NOMO-1 (cell line): ENCODE data around the gene SLC38A5.

Experiments
- DNase-seq, 2 experiments: peaks; one replicate each; lab custom pipeline; 2025; ENCODE audit not compliant: unreplicated experiment in 2 of 2; lab: John Stamatoyannopoulos, UW

Gene SLC38A5

DNA sequence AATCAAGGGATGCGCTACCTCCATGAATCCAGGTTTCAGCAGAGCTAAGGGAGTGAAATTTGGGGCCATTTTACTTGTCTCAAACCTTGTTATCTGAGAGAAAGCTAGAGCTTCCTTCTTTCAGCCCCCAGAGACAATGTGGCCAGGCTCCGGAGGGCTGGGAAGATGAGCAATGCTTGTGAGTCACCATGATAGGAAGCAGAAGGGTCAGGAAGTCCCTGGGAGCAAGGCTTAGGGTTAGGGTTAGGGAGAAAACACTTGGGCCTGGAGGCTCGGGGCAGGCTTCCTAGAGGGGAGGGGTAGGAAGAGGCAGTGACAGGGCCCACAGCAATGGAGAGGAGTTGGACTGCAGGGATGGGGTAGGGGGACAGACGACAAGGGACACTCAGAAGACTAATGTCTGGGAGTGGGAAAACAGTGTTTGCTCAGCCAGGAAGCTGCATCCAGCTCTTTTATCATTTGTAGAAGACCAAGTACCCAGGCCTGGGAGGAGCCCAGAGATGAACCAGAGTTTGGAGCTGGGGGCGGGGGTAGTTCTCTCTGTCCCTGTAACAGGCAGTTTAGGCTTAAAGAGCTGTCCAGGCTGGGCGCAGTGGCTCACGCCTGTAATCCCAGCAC lies 22.3 kb upstream of the SLC38A5 start:
- peak in 1 of 2 experiments; percentile 9 for DNase-seq

DNA sequence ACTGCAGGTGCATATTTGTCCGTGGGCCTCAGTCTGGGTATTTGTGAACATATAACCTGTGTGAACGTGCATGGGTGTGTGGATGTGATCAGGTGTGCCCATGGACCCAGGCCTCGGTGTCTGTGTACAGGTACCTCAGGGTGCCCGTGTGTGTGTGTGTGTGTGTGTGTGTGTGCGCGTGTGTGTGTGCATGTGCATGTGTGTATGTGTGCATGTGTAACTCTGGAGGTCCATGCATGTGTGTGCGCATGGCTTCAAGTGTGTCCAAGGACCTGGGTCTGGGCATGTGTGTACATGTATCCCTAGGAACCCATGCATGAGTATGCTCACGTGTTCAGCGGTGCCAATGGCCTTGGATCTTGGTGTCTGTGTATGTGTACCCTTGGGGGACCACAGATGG lies 21.7 kb upstream of the SLC38A5 start:
- DNase-seq, result no peak

DNA sequence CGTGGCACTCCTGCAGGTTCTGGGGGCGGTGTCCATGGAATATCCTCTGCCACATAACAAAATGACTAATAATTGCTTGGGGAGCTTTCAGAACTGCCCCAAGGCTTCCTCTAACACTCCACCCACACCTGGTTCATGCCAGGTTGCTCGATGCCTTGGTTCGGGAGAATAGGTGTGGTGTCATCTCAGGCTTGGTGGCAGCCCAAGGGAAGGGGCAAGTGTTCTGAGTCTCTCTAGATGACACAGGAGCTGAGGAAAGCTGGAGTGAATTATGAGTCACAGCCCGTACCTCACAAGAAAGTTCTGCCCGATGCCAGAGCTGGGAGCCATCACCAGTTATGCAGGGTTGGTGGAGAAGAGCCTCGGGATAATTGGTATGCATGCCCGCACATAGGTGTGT lies 20.6 kb upstream of the SLC38A5 start:
- DNase-seq, result no peak

DNA sequence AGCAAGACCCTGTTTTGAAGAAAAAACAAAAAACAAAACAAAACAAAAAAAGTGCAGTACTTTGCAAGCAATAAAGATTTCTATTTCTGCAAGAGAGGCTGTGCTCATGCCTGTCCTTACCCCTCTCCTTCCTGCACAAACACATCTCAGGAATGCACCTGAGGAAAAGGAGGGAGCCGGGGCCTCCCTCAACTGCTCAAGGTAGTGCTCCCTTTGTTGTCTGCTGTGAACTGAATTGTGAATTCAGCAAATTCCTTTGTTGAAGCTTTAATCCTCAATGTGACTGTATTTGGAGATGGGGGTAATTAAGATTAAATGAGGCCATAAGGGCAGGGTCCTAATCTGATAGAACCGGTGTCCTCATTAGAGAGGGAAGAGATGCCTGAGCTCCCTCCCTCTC lies 19.8 kb upstream of the SLC38A5 start:
- DNase-seq, result no peak

DNA sequence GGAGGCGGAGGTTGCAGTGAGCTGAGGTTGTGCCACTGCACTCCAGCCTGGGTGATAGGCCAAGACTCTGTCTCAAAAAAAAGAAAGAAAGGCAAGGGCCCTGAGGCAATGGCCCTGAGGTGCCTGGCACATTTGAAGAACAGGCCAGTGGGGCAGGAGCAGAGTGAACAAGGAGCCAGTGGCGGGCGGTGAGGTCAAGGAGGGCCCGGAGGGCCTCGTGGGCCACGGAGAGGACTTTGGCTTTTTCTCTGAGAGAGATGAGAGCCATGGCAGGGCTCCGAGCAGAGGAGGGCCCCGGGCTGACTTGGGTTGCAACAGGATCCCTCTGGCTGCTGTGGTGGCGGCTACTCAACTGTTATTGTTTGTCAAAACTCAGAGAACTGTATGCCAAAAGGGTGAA lies 19.2 kb upstream of the SLC38A5 start:
- no peak for DNase-seq

DNA sequence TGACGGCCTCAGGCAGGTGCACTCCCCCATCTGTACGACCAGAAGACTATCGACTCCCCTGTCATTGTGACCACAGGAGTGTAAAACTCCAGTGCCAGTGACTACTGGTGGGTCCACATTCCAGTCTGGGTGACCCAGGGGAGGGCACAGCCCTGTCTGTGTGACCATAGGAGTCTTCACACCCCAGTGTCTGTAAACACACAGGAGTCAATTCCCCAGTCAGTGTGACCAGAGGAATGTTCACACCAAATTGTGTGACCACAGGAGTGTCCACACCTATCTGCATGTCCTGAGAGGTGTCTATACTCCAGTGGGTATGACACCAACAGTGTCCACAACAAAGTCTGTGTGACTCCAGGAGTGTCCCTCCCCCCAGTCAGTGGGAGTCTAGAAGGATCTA lies 18.0 kb upstream of the SLC38A5 start:
- DNase-seq, result no peak

DNA sequence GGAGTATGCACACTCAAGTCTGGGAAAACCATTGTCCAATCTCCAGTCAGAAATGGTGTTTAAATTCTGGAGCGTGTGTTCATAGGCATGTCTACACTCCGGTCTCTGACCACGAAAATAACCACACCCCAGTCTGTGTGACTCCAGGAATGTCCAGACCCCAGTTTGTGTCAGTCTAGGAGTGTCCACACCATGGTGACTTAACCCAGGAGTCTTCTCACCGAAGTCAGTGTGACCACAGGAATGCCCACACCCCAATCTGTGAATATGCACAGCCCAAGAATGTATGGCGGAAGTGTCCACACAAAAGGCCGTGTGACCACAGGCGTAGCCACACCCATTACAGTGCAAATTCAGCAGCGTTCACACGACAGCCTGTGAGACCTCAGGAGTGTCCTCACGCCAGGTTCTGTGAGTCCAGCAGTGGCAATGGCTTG lies 17.3 kb upstream of the SLC38A5 start:
- DNase-seq, result no peak

DNA sequence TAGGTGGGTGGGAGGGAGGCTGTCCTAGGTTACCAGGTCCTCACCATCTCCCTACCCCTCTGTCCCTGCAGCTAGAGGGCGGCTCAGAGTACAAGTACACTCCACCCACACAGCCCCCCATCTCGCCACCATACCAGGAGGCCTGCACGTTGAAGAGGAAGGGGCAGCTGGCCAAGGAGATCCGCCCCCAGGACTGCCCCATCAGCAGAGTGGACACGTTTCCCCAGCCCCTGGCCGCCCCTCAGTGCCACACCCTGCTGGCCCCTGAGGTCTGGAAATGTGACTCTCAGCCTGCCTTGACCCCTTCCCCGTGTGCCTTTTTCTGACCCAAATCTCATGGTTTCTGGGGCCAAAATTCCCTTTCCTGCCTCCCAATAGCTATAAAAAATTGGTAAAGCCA lies 12.5 kb upstream of the SLC38A5 start:
- DNase-seq, result no peak

DNA sequence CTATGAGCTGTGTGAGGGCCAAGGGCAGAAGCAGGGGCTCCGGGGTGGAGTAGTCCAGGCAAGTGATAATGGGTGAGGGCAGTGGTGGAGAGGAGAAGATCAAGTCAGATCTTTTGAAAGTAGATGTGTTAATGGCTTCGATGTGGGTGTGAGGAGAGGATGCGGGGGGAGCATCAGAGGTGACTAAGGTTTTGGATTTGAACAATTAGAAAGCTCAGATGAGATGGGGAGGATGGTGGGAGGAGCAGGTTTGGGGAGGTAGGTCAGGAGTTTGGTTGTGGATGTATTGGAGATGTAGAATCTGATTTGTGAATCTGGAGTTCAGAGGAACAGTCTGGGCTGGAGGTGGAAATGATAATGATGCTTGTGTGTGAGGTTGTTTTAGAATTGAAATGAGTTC lies 10.5 kb upstream of the SLC38A5 start:
- DNase-seq, result no peak

DNA sequence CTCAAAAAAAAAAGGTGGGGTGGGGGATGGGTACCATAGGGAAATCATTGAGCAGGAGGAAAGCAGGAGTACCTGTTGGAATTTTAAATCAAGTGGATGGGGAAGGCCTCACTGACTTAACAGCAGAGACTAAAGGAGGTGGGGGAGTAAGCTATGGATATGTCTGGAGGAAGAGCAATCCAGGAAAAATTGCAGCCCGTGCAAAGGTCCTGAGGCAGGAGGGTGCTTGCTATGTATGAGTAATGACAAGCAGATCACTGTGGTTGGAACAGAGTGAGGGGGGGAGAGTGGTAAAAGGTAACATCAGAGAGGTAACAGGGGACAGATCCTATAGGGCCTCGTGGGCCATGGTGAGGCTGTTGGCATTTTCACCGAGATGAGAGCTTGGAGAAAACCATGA lies 10.1 kb upstream of the SLC38A5 start:
- DNase-seq, result no peak

DNA sequence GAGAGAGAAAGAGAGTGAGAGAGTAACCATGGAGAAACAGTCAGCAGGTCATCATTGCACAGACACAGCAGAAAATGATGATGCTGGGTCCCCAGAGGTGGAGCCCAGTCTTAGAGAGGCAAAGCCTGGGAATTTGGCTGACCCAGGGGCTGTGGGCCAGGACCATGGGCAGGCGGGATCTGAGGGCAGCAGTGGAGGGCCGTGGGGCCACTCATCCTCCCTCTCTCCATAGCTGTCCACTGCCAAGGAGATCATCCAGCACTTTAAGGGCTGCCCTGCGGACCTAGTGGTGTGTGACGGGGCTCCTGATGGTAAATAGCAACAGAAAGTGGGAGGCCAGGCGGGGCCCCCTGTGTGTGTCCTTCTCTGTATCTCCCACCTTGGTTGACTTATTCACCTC lies 8.7 kb upstream of the SLC38A5 start:
- DNase-seq, result no peak

DNA sequence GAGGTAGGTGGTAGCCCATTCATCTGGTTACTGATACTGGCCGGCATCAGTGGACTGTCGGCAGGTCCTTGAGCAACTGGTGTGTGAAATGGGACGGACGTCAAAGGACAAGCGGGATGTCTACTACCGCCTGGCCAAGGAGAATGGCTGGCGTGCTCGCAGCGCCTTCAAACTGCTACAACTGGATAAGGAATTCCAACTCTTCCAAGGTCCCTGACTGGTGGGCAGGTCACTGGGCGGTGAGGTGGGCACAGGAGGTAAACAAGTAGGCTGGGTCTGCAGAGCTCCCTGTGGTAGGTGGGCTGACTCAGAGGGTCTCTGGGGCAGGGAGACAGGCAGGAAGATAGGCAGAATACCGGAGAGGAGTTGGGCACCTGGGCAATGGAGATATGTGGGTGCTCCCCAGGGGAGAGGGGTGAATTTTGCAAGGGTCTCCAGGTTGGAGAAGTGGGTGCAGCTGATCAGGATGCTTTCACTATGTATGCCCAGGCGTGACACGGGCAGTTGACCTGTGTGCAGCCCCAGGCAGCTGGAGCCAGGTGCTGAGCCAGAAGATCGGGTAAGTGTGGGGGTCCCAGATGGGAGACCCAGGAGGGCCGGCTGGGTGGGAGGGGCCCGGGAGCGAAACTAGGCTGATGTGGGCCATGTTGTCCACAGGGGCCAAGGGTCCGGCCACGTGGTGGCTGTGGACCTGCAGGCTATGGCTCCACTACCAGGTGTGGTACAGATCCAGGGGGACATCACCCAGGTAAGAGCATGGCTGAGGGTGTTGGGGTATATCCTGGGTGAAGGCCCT lies 8.1 kb upstream of the SLC38A5 start:
- no peak for DNase-seq

DNA sequence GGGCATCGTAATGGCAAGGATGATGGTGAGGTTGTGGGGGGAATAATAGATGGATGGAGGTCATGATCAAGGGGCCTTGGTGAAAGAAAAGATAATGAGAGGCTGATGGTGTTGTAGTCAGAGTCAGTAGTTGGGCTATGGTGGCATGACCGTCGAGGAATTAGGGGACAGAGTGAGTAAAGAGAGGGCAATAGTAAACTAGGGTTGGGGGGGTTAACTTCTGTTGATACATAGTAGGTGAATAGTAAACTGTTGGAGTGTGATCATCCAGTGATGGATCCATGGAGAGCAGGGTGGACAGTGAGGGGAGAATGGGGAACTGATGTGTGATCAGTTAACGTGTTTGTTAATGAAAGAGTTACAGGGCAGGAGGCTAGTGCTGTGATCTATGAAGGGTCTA lies 6.9 kb upstream of the SLC38A5 start:
- DNase-seq, result no peak

DNA sequence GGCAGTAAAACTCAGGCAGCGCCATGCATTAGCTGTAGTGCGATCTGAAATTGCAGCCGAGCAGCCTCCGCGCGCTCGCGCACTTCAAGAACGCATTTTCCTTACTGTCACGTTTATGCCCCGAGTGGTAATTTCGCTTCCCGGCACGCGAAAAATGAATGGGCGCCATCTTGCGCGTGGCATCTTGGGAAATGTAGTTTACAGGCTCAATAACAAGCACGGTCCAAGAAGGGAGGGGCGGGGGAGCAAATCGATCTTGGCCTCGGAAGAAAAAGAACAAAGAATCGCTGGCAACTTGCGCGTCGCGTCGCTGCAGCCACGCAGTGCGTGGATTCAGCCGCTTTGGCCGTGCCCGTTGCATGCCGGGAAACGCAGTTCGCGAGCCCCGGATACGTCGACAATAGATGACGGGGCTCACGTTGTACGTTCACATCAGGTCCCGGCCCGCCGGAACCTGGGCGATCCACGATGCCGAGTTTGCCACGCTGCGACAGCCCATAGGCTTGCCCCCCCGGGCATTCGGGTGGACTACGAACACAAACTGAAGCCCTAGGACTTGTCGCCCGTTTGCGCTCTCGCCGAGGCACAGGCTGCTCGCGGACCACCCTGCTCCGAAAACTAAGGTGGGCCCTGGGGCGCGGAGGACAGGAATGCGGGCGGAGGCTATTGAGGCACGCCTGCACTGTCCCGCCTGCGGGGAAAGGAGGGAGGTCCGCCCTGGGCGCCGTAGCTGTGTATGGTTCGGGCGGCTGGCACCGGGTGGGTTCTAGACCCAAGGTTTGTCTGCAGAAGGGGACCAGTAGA lies 5.9 kb upstream of the SLC38A5 start, which contains the start of gene FTSJ1:
Gene FTSJ1 (plus strand): TSS at position 426 of the 804 bp plus-strand sequence. CDS start 1,849 bp downstream, outside the sequence.
- peak; percentile 83 to 89 for DNase-seq

DNA sequence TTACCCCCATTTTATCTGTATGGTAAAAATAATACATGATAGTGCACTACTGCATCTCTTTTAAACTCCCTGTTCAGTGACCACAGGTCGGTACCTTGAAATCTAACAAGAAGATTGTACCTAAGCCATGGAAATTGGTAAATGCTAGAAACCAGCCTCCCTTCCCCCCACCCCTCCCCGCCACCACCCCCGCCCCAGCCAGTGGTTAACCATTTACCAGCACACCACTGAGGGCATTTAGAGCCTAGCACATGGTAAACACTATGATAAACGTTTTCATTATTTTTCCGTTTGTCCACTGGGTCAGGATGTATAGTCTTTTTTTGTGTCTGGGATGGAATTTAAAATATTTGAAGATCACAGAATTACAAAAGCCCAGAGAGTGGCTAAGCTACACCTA lies 5.2 kb upstream of the SLC38A5 start:
- peak in 1 of 2 experiments; percentile 27 for DNase-seq

DNA sequence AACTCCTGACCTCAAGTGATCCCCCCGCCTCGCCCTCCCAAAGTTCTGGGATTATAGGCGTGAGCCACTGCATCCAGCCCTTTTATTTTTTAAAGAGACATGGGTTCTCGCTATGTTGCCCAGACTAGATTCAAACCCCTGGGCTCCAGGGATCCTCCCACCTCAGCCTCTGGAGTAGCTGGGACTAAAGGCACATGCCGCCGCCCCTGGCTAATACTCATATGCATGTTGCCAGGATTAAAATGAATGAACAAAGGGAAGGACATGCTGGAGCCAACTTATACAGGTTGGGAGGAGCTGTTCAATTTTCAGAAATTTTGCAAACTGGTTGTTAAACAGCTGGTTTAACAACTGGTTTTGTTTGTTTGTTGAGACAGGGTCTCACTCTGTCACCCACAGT lies 4.5 kb upstream of the SLC38A5 start:
- DNase-seq, result no peak

DNA sequence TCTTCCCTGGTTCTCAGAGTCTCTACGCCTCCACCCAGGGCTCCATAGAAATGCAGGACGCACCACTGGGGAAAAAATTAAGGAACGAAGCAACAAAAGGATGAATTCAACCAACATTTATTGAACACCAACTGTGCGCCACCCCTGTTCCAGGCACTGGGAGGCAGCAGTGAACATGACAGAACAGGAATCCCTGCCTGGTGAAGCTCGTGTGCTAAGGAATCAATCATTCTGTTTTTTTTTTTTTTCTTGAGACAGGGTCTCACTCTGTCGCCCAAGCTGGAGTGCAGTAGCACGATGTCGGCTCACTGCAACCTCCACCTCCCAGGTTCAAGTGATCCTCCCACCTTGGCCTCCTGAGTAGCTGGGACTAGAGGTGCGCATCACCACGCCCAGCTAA lies 4.1 kb upstream of the SLC38A5 start:
- DNase-seq, result no peak

DNA sequence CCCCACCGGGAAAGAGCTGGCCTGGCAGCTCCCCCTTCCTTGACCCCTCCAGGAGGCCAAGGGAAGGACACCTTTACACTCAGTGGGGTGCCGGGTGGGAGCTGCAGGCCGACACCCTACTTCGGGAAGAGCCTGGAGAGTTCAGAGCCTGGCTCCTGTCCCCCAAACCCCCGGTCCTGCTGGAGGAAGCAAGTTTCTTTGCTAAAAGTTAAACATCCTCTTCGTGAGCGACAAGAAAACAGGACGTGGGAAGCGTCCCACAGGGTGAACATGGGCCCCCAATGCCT lies 3.6 kb upstream of the SLC38A5 start:
- DNase-seq, result no peak

DNA sequence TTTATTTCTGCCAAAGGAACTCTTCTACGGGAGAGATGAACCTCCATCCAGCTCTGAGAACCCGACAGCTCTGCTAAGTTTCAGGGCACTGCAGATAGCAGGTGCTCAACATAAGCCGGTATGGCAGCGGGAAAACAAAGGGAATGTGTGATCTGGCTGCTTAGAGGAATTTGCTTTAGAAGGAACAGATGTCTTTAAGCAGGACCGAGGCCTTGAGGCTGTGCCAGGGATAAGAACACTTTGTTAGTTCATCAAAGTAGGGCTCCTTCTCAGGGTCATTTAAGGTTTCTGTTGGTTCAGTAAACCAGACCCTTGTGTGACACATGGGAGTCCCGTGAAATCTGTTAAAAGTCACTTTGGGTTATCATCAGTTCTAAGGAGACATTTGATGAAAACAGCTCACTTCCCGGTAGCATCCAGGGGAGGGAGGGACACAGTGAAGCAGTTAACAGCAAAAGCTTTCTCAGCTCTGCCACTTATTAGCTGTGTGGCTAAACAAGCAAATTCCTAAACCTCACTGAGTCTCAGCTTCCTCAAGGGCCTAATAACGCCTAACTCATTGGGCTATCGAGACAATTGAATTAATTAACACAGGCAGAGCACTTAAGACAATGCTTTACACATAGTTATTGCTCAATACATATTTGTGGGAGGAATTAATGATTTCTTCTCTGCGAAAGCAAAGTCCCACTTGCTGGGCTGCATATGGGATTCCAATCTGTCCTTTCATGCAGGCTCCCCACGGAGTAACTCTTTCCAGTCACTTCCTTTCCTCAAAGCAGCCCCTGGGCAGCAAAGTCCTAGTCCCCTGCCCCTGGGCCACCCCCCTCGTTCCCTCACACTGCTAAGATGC lies 3.0 kb upstream of the SLC38A5 start:
- no peak for DNase-seq

DNA sequence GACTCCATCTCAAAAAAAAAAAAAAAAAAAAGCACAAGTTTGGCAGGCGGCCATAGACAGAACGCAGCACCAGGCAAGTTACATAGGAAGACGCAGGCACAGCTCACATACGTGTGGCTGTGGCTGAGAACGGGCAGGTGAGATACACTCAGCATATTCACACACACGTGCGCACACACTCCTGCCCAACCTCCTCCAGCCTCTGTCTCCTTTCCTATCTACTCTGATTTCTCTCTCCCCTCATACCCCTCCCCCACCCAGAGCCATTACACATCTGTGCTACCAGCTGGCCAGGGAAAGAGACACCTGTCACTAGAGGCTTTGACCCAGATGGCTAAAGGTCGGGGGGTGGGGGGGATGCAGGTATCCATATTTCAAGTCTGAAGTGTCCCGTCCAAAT lies 2.2 kb upstream of the SLC38A5 start:
- no peak for DNase-seq

DNA sequence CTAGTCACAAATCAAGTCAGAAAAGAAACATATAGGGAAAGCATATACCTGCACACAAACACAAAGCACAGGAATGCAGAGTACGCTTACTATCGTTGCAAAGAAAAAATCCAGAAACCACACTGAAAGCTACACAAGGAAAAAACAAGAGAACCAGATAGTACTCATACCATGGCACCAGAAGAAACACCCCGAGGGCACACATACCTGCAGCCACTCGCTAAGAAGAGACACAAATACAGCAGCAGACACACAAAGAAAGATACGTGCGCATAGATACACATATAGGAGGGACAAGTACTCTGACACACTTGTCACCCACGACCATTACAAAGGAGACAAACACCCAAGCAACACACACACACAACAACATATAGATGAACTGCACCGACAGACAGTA lies 1.4 kb upstream of the SLC38A5 start:
- no peak for DNase-seq
